Neural cell (in vitro differentiated cells): Measurements from ENCODE around the gene AFF3.

Experiments
- MXI1 ChIP-seq: fragments of 450-650 bp; conservative IDR thresholded peaks from 2 replicates; pipeline ENCODE4 v1.6.1; 2014; ENCODE audit warnings: antibody characterized with exemption, mild to moderate bottlenecking; ENCODE audit not compliant: poor library complexity, severe bottlenecking
- POLR2AphosphoS5 ChIP-seq: IDR thresholded peaks from 2 replicates; pipeline ENCODE4 v1.6.1; 2012
- RAD21 ChIP-seq: fragments of 450-650 bp; conservative IDR thresholded peaks from 2 replicates; pipeline ENCODE4 v1.6.1; 2014; ENCODE audit warnings: antibody characterized with exemption, mild to moderate bottlenecking, moderate library complexity
- SMC3 ChIP-seq: fragments of 450-650 bp; conservative IDR thresholded peaks from 2 replicates; pipeline ENCODE4 v1.6.1; 2014; ENCODE audit warnings: antibody characterized with exemption, mild to moderate bottlenecking, moderate library complexity; ENCODE audit not compliant: poor library complexity
- TAF1 ChIP-seq: IDR thresholded peaks from 2 replicates; pipeline ENCODE4 v1.6.1; 2012; ENCODE audit warnings: low read depth
- TF ChIP-seq, protein P1 (sequence below): fragments of 450-650 bp; IDR thresholded peaks from 2 replicates; pipeline ENCODE4 v1.5.1; 2014; ENCODE audit warnings: antibody characterized with exemption, mild to moderate bottlenecking, moderate library complexity; ENCODE audit not compliant: poor library complexity, severe bottlenecking

DNA sequence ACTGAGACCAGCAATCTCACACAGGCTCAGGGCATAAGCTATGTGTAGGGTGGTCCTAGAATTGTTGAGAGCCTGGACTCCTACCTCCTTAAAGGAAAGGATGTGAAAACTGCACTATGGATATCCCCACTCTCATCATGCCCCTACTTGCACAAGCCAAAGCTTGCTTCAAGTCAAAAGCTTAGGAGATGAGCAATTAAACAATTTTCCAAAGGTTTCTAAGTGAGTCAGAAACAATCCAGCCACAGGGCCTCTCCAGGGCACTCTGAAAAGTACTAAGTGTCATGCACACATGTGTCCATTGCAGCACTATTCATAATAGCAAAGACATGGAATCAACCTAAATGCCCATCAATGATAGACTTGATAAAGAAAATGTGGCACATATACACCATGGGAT lies 215.4 kb downstream of the AFF3 start:
- TF ChIP-seq RAD21: no peak
- TF ChIP-seq, protein P1, sequence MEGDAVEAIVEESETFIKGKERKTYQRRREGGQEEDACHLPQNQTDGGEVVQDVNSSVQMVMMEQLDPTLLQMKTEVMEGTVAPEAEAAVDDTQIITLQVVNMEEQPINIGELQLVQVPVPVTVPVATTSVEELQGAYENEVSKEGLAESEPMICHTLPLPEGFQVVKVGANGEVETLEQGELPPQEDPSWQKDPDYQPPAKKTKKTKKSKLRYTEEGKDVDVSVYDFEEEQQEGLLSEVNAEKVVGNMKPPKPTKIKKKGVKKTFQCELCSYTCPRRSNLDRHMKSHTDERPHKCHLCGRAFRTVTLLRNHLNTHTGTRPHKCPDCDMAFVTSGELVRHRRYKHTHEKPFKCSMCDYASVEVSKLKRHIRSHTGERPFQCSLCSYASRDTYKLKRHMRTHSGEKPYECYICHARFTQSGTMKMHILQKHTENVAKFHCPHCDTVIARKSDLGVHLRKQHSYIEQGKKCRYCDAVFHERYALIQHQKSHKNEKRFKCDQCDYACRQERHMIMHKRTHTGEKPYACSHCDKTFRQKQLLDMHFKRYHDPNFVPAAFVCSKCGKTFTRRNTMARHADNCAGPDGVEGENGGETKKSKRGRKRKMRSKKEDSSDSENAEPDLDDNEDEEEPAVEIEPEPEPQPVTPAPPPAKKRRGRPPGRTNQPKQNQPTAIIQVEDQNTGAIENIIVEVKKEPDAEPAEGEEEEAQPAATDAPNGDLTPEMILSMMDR: no peak
- TF ChIP-seq MXI1: no peak
- TF ChIP-seq SMC3: no peak
- TF ChIP-seq TAF1: no peak
- TF ChIP-seq POLR2AphosphoS5: no peak
